H4 (cell line): ENCODE measurements around the gene LCP2. TPM values are rescaled to one million over a fixed set of nuclear protein-coding genes. Genes with fewer than 3 reads are reported as not detected.

Experiments
- DNase-seq: peaks from one replicate; pipeline ENCODE4 v3.0.0-alpha.2; 2015; ENCODE audit warnings: low spot score
- total RNA-seq: library from RNA; depleted of rRNA; stranded (reverse); fragments of >200 nt; shearing (Covaris generic); gene quantifications from 2 replicates; pipeline ENCODE4 v1.2.3, GENCODE V29; 2014

LCP2 gene
- total RNA-seq, 1 experiment from 2014 or later, result 0.68 TPM

DNA sequence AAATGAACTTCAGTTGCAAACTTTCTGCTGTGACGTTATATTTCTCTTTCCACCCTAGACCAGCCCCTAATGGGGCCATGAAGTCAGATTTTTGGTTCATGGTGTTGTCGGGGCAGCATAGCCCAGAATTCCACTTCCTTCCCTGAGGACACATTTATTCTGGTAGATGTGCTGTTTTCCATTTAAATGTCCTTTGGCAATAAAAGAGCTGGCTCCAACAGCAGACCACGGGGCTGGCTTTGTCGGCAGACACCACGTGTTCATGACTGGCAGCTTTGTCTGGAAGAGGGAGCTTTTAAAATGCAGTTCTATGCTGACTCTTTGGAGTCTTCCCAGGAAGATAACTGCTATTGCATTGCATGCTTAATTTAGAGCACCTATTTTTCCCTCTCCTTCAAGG is 17.6 kb upstream of the LCP2 start:
- peak; percentile 26 for DNase-seq

DNA sequence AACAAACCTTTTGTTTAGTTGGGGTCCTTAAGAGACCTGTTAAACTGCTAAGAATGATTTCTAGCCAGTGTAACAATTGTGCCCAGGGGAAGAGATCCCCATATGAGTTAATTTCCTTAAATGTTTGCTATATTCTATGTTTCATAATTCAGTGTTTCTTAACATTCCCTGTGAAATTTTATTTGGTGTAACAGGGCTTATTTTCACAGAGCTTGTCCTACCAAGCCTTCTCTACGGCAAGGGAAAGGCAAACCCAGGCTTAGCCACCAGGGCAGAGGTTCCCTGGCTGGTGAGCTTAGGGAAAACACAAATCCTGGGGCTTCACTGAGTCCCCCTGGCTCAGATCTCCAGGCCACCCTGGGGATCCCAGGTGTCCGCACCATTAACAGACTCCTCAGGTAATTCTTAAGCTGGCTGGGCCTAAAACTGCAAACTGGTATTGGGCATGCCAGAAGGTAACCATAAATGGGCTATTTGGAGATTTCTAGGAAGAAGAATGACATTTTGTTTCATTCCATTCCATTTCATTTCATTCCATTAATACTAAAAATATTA is 17.0 kb upstream of the LCP2 start:
- no peak for DNase-seq

GRCh38 chr5:170313816-170314215 is 16.2 kb upstream of the LCP2 start:
- no peak for DNase-seq

DNA sequence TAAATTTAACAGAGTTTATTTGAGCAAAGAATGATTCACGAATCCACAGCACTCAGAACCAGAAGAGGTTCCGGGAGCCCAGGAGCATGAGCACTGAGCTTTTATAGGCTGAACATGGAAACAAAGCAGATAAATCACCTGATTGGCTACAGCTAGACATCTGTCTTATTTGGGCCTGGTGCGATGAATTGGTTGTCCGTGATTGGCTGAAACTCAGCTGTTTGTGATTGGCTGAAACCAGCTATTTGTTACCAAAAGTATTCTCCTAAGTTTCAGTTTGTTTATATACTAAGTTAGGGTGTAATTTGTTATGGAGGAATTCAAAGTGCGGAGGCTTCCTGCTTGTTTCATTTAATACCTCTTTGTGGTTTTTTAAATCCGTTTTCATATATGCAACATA is 15.8 kb upstream of the LCP2 start:
- peak; percentile 42 for DNase-seq

DNA sequence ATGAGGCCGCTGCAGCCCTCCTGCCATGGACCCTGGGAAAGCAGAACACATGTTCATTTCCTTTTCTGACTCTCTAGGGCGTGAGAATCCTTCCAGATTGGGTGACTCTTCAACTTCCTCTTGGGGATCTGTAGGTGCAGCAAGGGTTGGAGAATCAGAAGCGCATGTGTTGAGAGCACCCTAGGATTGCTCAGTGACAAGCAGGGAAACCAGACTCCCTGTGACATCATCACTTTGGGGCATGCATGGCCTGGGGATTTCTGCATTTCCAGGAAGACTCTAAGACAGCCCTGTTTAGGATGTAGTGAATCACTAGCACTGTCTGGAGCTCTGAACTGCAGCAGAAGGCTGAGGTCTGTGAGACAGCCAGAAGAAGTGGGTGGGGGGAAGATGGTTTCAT is 15.1 kb upstream of the LCP2 start:
- DNase-seq, result peak; percentile 16

DNA sequence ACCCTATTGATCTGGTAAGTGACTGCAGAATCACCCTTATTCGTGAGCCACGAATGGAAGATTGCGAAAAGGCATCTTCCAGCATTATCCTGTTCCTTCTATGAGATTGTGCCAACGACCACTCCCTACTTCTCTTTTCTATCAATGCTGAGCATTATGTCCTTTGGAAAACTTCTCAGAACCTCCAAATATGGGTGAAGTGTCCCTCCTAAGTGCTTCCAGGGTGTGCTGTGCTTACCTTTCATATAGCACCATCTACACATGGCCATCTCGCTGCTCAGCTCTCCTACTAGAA is 14.7 kb upstream of the LCP2 start:
- DNase-seq, result no peak

- no peak for DNase-seq
These were observed 14.1 kb upstream of the LCP2 start for GRCh38 chr5:170311511-170312300.

GRCh38 chr5:170310256-170310926 is 12.8 kb upstream of the LCP2 start:
- no peak for DNase-seq

GRCh38 chr5:170308686-170309085 is 11.1 kb upstream of the LCP2 start:
- no peak for DNase-seq

GRCh38 chr5:170307575-170308465 is 10.2 kb upstream of the LCP2 start:
- peak; percentile 88 for DNase-seq

- peak; percentile 38 for DNase-seq
These were observed 8.8 kb upstream of the LCP2 start for GRCh38 chr5:170306381-170306831.

DNA sequence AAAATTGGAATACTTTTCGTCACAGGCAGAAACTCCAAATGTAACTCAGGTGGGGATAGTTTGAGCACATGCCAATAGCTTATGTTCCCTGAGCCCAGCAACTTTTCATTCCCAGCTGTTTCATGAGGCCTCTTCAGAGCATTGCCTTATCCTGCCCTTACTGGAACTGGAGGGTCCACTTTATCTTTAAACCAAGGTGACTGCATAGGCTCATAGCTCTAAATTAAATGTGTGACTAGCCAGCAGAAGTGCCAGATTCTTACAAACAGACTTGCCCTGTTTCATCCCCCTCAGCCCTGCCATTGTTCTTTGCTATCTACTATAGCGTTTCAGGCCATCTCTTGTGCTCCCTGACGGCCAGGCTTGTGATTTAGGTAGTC is 8.1 kb upstream of the LCP2 start:
- DNase-seq, result no peak

- DNase-seq, result no peak
These were observed 7.6 kb upstream of the LCP2 start for GRCh38 chr5:170305016-170305645.

DNA sequence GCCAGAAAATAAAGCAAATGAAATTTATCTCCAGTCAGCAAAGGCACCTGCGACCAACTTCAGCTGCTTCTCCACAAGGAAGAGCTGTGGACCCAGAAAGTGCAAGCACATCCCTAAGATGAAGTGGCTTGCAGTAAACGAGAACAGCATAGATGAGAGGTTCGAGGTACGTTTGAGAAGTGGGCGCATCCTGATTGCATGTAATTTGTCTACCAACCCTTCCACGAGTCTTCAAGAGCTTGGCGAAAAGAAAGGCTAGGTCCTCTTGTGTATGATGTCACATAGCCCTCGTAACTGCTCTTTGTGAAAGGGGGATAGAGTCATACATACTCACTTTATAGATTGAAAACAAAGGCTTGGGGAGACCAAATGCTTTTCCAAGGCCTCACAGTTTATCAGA is 6.0 kb upstream of the LCP2 start:
- DNase-seq, result no peak

DNA sequence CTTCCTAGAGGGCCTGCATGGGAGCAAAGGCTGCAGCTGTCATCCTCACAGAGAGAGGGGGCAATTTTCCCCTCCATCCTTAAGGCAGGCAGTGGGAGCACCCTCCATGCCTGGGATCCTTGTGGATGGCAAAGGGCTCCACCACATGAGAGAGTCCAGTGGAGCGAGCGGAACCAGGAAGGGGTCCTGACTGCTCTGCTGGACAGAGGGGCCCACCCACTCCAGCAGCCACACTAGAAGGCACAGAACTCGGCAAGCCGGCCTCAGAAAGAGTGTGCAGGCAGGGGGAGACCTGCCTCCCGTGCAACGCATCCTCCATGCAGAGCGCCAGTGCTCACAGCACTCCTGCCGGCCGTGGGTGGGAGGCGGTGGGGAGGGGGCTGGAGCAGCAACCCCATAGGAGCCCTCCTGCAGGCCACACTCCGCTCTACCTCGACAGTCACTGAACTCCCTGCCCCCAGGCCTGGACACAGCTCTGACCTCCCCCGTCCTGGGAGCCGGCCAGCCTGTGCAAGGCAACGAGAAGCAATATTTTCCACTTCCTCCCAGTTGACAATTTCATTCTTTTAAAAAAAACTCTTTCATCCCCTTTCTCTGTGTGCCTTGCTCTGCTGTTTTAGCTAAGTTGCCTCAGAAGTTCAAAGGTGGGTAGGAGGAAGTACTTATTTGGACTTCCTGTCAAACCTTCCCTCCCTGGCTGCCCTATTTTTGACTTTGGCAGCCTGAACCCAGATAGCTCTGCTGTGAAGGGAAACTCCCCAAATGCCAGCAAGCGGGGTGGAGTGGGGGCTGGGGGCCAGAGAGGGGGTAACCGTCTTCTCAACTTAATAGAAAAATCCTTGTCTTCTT is 5.3 kb upstream of the LCP2 start:
- no peak for DNase-seq

DNA sequence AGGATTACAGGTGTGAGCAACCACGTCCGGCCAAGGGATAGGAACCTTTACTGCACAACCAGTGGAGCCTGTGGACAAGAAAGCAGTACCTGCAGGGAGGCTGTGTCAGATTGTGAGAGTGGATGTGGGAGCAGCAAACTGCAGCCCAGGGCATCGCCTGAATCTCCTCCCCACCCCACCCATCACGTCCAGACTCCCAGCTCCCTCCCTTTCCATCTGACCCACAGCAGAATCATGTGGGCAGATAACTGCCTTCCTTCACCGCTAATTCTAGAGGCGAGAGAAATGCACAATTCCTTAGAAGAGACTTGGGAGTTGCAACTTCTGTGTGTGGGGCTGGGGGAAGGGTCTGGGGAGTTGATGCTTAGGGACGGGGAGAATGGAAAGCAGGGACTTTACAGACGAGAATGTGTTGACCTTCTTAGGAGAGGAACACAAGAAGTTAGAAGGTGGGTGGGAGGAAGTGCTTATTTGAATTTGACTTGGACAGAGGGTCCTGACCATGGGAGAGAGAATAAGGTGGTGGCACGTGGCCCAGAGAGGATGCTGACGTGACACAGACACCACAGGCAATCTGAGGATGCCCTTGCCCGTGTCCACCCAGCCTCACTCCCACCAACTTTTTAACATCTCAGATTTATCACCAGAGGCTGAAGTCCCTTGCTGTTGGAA is 4.5 kb upstream of the LCP2 start:
- no peak for DNase-seq

DNA sequence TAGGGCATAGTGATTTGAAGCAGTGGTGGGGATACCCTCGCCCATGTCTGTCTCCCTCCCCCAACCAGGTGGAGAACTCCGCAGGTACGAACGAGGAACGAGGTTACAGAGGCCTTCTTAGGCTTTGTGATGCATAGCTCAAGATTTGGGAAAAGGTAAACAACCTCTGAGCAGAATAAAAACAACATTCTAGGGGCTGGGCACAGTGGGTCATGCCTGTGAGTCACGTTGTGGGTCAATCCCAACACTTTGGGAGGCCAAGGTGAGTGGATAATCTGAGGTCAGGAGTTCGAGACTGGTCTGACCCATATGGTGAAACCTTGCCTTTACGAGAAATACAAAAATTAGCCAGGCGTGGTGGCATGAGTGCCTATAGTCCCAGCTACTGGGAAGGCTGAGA is 3.6 kb upstream of the LCP2 start:
- DNase-seq, result no peak

- DNase-seq, result no peak
These were observed 2.9 kb upstream of the LCP2 start for GRCh38 chr5:170300361-170301013.

DNA sequence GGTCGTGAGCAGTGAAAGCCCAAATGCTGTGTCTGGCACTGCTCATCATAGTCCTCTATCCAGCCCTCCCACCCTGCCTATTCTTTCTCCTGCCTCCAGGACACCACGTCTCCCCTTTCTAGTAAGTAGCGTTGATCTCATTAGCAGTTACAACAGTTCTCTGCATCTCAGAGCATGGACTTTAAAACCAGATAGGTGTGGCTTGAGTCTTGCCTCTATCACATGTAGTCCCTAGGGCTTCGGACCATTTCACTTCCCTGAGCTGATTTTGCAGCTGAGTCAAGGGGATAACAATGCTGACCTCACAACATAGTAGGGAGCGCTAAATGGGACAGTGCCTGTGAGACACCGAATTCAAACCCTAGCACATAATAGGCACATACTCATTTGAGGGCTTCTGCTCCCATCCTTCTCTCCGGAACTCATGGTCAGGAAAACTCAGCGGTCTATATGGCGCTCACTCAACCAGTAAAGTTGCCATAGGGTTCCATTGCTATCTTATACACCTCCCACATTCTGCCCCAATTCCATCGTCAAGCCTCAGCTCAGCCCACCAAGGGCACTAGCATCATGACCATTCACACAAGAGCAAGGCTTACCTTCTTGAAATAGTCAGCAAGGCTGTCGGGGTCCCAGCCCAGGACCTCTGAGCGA is 515 bp downstream of the LCP2 start:
- no peak for DNase-seq
